Measurements from ENCODE around the gene SLC41A3. TPM values are rescaled to one million over a fixed set of nuclear protein-coding genes. Genes with fewer than 3 reads are reported as not detected.

SLC41A3 gene
- total and polyA plus RNA-seq, 10 of the 15 experiments (the other 5 are each of a cell fraction or from before 2014, with no cell fraction given) = 8.3 to 29.5 (median 16.7) TPM

GRCh38 chr3:126053513-126053912 lies 30.4 kb downstream of the SLC41A3 start:
- no peak for ATAC-seq
- H2AFZ ChIP-seq (ENCODE audit: control insufficient read depth, low read depth, low read length) = no peak overlapping the region
- H3K4me2 ChIP-seq (ENCODE audit: control insufficient read depth, insufficient read depth) = no peak overlapping the region
- 30% methylated on average over 1 of the region's 1 CpG for WGBS (ENCODE audit: insufficient coverage, insufficient replicate concordance, low lambda C conversion rate, missing lambda C conversion rate)
- ChIA-PET CTCF (no interaction called here), POLR2A (no interaction called here), RAD21 (ENCODE audit: unreplicated experiment) (no interaction called here), SMC1A (ENCODE audit: uncharacterized antibody, unreplicated experiment) (no interaction called here)
- H3K9ac ChIP-seq (ENCODE audit: control insufficient read depth, insufficient read depth, low read length) = no peak overlapping the region
- no peaks in the 10 kb centered on the region for H3K27me3 ChIP-seq (replicated peaks in 1 of 2; ENCODE audit: control insufficient read depth in 2 of 2, insufficient read depth in 2 of 2, low read length in 1 of 2)
- H3K9me3 ChIP-seq (replicated peaks; ENCODE audit: control insufficient read depth, insufficient read depth, low read length) = no peaks in the 10 kb centered on the region
- FAIRE-seq = no peak
- no peak overlapping the region for H3K4me3 ChIP-seq
- no peak overlapping the region for H3K27ac ChIP-seq (ENCODE audit: control insufficient read depth, insufficient read depth)
- intact Hi-C loops (cut with micrococcal nuclease; ENCODE audit: unreplicated experiment) (no loop called here), in situ Hi-C loops (cut with MboI) (no loop called here)
- no TSS peak for BruUV-seq (replicated peaks)
- no peaks in the 10 kb centered on the region for H3K79me2 ChIP-seq (ENCODE audit: control insufficient read depth, insufficient read depth, low read length)
- no peak for DNase-seq (ENCODE audit: low read depth, low spot score)
- H4K20me1 ChIP-seq (ENCODE audit: control insufficient read depth, insufficient read depth) = no peaks in the 10 kb centered on the region
- no peak for TF ChIP-seq REST (IDR thresholded peaks at IDR 0.05; ENCODE audit: low read depth, low read length)
- TF ChIP-seq TARDBP (IDR thresholded peaks at IDR 0.05; ENCODE audit: borderline replicate concordance) = no peak
- no peak for TF ChIP-seq NFIC (IDR thresholded peaks at IDR 0.05; ENCODE audit: low read depth, low read length)
- TF ChIP-seq IRF4 (IDR thresholded peaks at IDR 0.05; ENCODE audit: low read depth, low read length) = no peak
- no peak for TF ChIP-seq FOXK2 (IDR thresholded peaks at IDR 0.05)
- no peak for TF ChIP-seq POLR2AphosphoS2 (IDR thresholded peaks at IDR 0.05; ENCODE audit: low read depth, low read length)
- TF ChIP-seq ATF2 (IDR thresholded peaks at IDR 0.05; ENCODE audit: low read length) = no peak
- TF ChIP-seq ZBTB11 (CRISPR knock-in tag; IDR thresholded peaks at IDR 0.05) = no peak
- TF ChIP-seq E2F4 (IDR thresholded peaks at IDR 0.05; ENCODE audit: low read depth, low read length) = no peak
- TF ChIP-seq E4F1 (IDR thresholded peaks at IDR 0.05; ENCODE audit: borderline replicate concordance, partially characterized antibody) = no peak
- peaks cover 9% of the 10 kb centered on the region for H3K4me1 ChIP-seq (ENCODE audit: control insufficient read depth, insufficient read depth, low read length)
- no peaks in the 10 kb centered on the region for H3K36me3 ChIP-seq (ENCODE audit: control insufficient read depth in 2 of 2, insufficient read depth in 2 of 2, low read length in 1 of 2)
